GM12878 (cell line): ENCODE results near the gene DAB2IP. TPM values are rescaled to one million over a fixed set of nuclear protein-coding genes. Genes with fewer than 3 reads are reported as not detected.

ENCODE experiments used
- ATAC-seq: fragments of 200-7000 bp; cut with Tn5 transposase; 3 replicates; pipeline ENCODE4 v1.9.1; 2020; ENCODE audit warnings: mild to moderate bottlenecking, moderate library complexity
- BruUV-seq: library from RNA; stranded (reverse); fragments of 400-500 nt; replicated peaks from 2 replicates; lab custom pipeline; 2021; lab: Mats Ljungman, UMichigan
- CTCF ChIA-PET: fragments of 300-600 bp; sonication (Branson Sonifier 250); formaldehyde crosslinking; extraction: SDS; loops from one replicate; lab custom pipeline; 2021; ENCODE audit warnings: inconsistent platforms; lab: Yijun Ruan, JAX
- POLR2A ChIA-PET: fragments of 350-600 bp; formaldehyde crosslinking; extraction: SDS; loops from one replicate; lab custom pipeline; 2021; ENCODE audit warnings: inconsistent platforms; lab: Charles Lee
- RAD21 ChIA-PET: fragments of 300-600 bp; sonication (Branson Sonifier 250); formaldehyde crosslinking; loops from one replicate; lab custom pipeline; 2023; ENCODE audit warnings: antibody characterized with exemption; ENCODE audit not compliant: unreplicated experiment; lab: Charles Lee
- SMC1A ChIA-PET: fragments of 300-600 bp; sonication (Branson Sonifier 250); formaldehyde crosslinking; loops from one replicate; lab custom pipeline; 2023; ENCODE audit not compliant: unreplicated experiment, uncharacterized antibody; lab: Charles Lee
- DNase-seq: peaks from one replicate; pipeline ENCODE4 v3.0.0-alpha.2; 2011; ENCODE audit warnings: low read depth, low spot score
- FAIRE-seq: peaks from 3 replicates; lab custom pipeline; 2011; peaks lifted over from hg19 to GRCh38; lab: Jason Lieb, UNC
- H2AFZ ChIP-seq: 2 replicates; pipeline ENCODE4 v1.6.0; 2011; ENCODE audit warnings: low read depth, low read length, control low read depth; ENCODE audit not compliant: control insufficient read depth
- H3K27ac ChIP-seq: 2 replicates; pipeline ENCODE4 v1.5.1; 2011; ENCODE audit warnings: control low read depth; ENCODE audit not compliant: control insufficient read depth, insufficient read depth
- H3K27me3 ChIP-seq, 2 experiments: replicated peaks in 1 of 2; 2 replicates each; pipeline versions ENCODE4 v1.6.0 to v1.6.1; 2011; ENCODE audit warnings: low read length in 1 of 2; ENCODE audit not compliant: control insufficient read depth in 2 of 2, insufficient read depth in 2 of 2
- H3K36me3 ChIP-seq, 2 experiments: 2 replicates each; pipeline ENCODE4 v1.5.1; 2011; ENCODE audit warnings: low read length in 1 of 2; ENCODE audit not compliant: control insufficient read depth in 2 of 2, insufficient read depth in 2 of 2
- H3K4me1 ChIP-seq: 2 replicates; pipeline ENCODE4 v1.6.1; 2011; ENCODE audit warnings: mild to moderate bottlenecking, low read length, moderate library complexity, mixed read lengths; ENCODE audit not compliant: control insufficient read depth, insufficient read depth
- H3K4me2 ChIP-seq: 2 replicates; pipeline ENCODE4 v1.6.0; 2011; ENCODE audit warnings: control low read depth; ENCODE audit not compliant: control insufficient read depth, insufficient read depth
- H3K4me3 ChIP-seq: fragments of 200-600 bp; sonication (generic); 2 replicates; pipeline ENCODE4 v1.5.1; 2016
- H3K79me2 ChIP-seq: 2 replicates; pipeline ENCODE4 v1.6.0; 2011; ENCODE audit warnings: low read length; ENCODE audit not compliant: control insufficient read depth, insufficient read depth
- H3K9ac ChIP-seq: 2 replicates; pipeline ENCODE4 v1.8.0; 2011; ENCODE audit warnings: low read length, control low read depth, mixed read lengths; ENCODE audit not compliant: control insufficient read depth, insufficient read depth
- H3K9me3 ChIP-seq: replicated peaks from 3 replicates; pipeline ENCODE4 v1.5.1; 2011; ENCODE audit warnings: mild to moderate bottlenecking, low read length; ENCODE audit not compliant: control insufficient read depth, insufficient read depth
- H4K20me1 ChIP-seq: 2 replicates; pipeline ENCODE4 v1.6.0; 2011; ENCODE audit not compliant: control insufficient read depth, insufficient read depth
- JUND ChIP-seq: IDR thresholded peaks from 2 replicates; pipeline ENCODE4 v1.6.1; 2012; ENCODE audit warnings: low read depth, mild to moderate bottlenecking, low read length, improper control_type of control experiment, moderate library complexity
- POLR2A ChIP-seq: IDR thresholded peaks from 2 replicates; pipeline ENCODE4 v1.6.1; 2011; ENCODE audit warnings: low read depth, mild to moderate bottlenecking, low read length
- POLR2AphosphoS2 ChIP-seq: IDR thresholded peaks from 2 replicates; pipeline ENCODE4 v1.6.1; 2011; ENCODE audit warnings: low read depth, mild to moderate bottlenecking, low read length, improper control_type of control experiment, moderate library complexity
- RUNX3 ChIP-seq: IDR thresholded peaks from 2 replicates; pipeline ENCODE4 v1.6.1; 2012; ENCODE audit warnings: low read length, inconsistent platforms
- SMAD5 ChIP-seq: IDR thresholded peaks from 2 replicates; pipeline ENCODE4 v1.6.1; 2016; ENCODE audit warnings: antibody characterized with exemption, low read depth
- SREBF2 ChIP-seq: IDR thresholded peaks from 2 replicates; pipeline ENCODE4 v1.6.1; 2012; ENCODE audit warnings: mild to moderate bottlenecking, low read length
- ZNF207 ChIP-seq: fragments of 450-650 bp; IDR thresholded peaks from 2 replicates; pipeline ENCODE4 v1.6.1; 2014; ENCODE audit warnings: antibody characterized with exemption, mild to moderate bottlenecking, borderline replicate concordance
- ZNF622 ChIP-seq: fragments of 450-650 bp; IDR thresholded peaks from 2 replicates; pipeline ENCODE4 v1.6.1; 2017; ENCODE audit warnings: mild to moderate bottlenecking, inconsistent platforms
- WGBS: methylation state at CpG from one replicate; pipeline ENCODE4 v1.1.6; 2016; ENCODE audit warnings: low lambda C conversion rate; ENCODE audit not compliant: insufficient replicate concordance, insufficient coverage; ENCODE audit errors: missing lambda C conversion rate; 5-methylcytosine and 5-hydroxymethylcytosine counted together
- in situ Hi-C: fragments of 300-500 bp; cut with MboI; formaldehyde crosslinking; loops from 9 replicates; pipeline ENCODE4 v1.14.3; 2018; ENCODE audit warnings: mixed read lengths
- intact Hi-C: fragments of 100-400 bp; cut with micrococcal nuclease; formaldehyde crosslinking; loops from one replicate; pipeline ENCODE4 v1.14.2; 2022; ENCODE audit not compliant: unreplicated experiment
- polyA plus RNA-seq, 11 experiments: library from polyadenylated mRNA; depleted of rRNA in 4 of 11; unstranded in 6 of 11; stranded (reverse) in 5 of 11; fragments of >200 nt; fragmentation: Nextera tagmentation in 4 of 11; fragmentation: Illumina TruSeq in 1 of 11; extraction: Ambion mirVana in 4 of 11; extraction: Trizol in 1 of 11; gene quantifications; 1 replicate in 1 of 11; 2 replicates in 10 of 11; pipeline versions ENCODE4 v1.2.1 to v1.2.3, GENCODE V29; 2011 to 2016; ENCODE audit warnings: inconsistent platforms in 2 of 11, missing spikeins in 2 of 11, low read depth in 1 of 11
- total RNA-seq, 4 experiments: library from RNA; depleted of rRNA in 3 of 4; stranded (reverse); fragments of >200 nt in 3 of 4; fragmentation: Illumina TruSeq in 1 of 4; extraction: Trizol in 1 of 4; gene quantifications; 2 replicates each; pipeline versions ENCODE4 v1.2.1 to v1.2.3, GENCODE V29; 2013 to 2021
- TF ChIP-seq, protein P1 (sequence below): IDR thresholded peaks from 2 replicates; pipeline ENCODE4 v1.6.1; 2011; ENCODE audit warnings: mild to moderate bottlenecking, low read depth, low read length, moderate library complexity; ENCODE audit not compliant: insufficient replicate concordance
- TF ChIP-seq, protein P2 (sequence below): fragments of 450-650 bp; IDR thresholded peaks from 2 replicates; pipeline ENCODE4 v1.6.1; 2017; ENCODE audit warnings: mild to moderate bottlenecking, moderate library complexity
- TF ChIP-seq, protein P3 (sequence below): fragments of 450-650 bp; IDR thresholded peaks from 2 replicates; pipeline ENCODE4 v1.6.1; 2017; ENCODE audit warnings: mild to moderate bottlenecking

Gene DAB2IP
- total and polyA plus RNA-seq, 10 of the 15 experiments (the other 5 are each of a cell fraction or from before 2014, with no cell fraction given), result 0.03 to 0.38 (median 0.14) TPM; not detected in 6

DNA sequence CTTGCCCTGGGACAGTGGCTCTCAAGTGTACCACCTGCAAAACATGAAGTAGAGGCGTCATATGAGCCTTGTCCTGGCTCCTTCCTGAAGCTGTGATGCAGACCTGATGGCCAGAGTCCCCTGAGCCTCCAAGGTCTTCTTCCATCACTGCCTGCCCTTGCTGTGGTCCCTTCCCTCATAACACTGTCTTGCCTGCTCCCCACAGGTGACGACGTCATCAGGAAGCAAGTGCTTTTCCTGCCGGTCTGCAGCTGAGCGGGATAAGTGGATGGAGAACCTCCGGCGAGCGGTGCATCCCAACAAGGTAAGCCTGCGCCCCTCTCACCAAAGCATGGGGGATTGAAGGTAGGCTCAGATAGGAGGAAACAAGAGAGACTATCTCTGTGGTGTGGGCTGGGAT lies 107.3 kb downstream of the DAB2IP start:
- Histone ChIP-seq H3K36me3 (no peaks in the 10 kb centered on the region), H4K20me1 (no peaks in the 10 kb centered on the region), H2AFZ (no peak overlapping the region), H3K9ac (no peak overlapping the region), H3K4me1 (no peaks in the 10 kb centered on the region), H3K4me2 (no peak overlapping the region), H3K27ac (no peak overlapping the region), H3K27me3 (no peaks in the 10 kb centered on the region; a peak in 1 of 4 replicates), H3K9me3 (no peaks in the 10 kb centered on the region), H3K4me3 (no peak overlapping the region), H3K79me2 (no peaks in the 10 kb centered on the region)
- in situ Hi-C loops, result no loop called here
- FAIRE-seq (no peak), DNase-seq (no peak), ATAC-seq (no peak)
- intact Hi-C loops, result no loop called here
- RAD21 ChIA-PET, result no interaction called here
- BruUV-seq, result no TSS peak
- CTCF ChIA-PET, result no interaction called here
- WGBS, result 69% methylated on average over 9 of the region's 9 CpGs
- TF ChIP-seq ZNF622, result no peak
- SMC1A ChIA-PET, result no interaction called here
- POLR2A ChIA-PET, result no interaction called here

DNA sequence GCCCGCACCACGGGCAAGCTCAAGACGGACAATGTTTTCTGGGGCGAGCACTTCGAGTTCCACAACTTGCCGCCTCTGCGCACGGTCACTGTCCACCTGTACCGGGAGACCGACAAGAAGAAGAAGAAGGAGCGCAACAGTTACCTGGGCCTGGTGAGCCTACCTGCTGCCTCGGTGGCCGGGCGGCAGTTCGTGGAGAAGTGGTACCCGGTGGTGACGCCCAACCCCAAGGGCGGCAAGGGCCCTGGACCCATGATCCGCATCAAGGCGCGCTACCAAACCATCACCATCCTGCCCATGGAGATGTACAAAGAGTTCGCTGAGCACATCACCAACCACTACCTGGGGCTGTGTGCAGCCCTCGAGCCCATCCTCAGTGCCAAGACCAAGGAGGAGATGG lies 108.6 kb downstream of the DAB2IP start:
- Histone ChIP-seq H3K4me1 (no peaks in the 10 kb centered on the region), H3K9me3 (no peaks in the 10 kb centered on the region), H3K9ac (no peak overlapping the region), H3K4me2 (no peak overlapping the region), H3K79me2 (no peaks in the 10 kb centered on the region), H2AFZ (no peak overlapping the region), H3K36me3 (no peaks in the 10 kb centered on the region), H3K27ac (no peak overlapping the region), H3K4me3 (no peak overlapping the region), H4K20me1 (no peaks in the 10 kb centered on the region), H3K27me3 (no peaks in the 10 kb centered on the region; a peak in 1 of 4 replicates)
- no TSS peak for BruUV-seq
- in situ Hi-C loops (no loop called here), intact Hi-C loops (no loop called here)
- ATAC-seq, result no peak
- POLR2A ChIA-PET, result no interaction called here
- RAD21 ChIA-PET, result no interaction called here
- SMC1A ChIA-PET, result no interaction called here
- FAIRE-seq, result no peak
- CTCF ChIA-PET, result no interaction called here
- 71% methylated on average over 21 of the region's 23 CpGs for WGBS
- DNase-seq, result no peak
- TF ChIP-seq JUND (no peak), SREBF2 (no peak), SMAD5 (no peak), POLR2A (no peak), RUNX3 (no peak), POLR2AphosphoS2 (no peak), ZNF207 (no peak)
- TF ChIP-seq, protein P1, sequence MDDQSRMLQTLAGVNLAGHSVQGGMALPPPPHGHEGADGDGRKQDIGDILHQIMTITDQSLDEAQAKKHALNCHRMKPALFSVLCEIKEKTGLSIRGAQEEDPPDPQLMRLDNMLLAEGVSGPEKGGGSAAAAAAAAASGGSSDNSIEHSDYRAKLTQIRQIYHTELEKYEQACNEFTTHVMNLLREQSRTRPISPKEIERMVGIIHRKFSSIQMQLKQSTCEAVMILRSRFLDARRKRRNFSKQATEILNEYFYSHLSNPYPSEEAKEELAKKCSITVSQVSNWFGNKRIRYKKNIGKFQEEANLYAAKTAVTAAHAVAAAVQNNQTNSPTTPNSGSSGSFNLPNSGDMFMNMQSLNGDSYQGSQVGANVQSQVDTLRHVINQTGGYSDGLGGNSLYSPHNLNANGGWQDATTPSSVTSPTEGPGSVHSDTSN, result no peak
- TF ChIP-seq, protein P2, sequence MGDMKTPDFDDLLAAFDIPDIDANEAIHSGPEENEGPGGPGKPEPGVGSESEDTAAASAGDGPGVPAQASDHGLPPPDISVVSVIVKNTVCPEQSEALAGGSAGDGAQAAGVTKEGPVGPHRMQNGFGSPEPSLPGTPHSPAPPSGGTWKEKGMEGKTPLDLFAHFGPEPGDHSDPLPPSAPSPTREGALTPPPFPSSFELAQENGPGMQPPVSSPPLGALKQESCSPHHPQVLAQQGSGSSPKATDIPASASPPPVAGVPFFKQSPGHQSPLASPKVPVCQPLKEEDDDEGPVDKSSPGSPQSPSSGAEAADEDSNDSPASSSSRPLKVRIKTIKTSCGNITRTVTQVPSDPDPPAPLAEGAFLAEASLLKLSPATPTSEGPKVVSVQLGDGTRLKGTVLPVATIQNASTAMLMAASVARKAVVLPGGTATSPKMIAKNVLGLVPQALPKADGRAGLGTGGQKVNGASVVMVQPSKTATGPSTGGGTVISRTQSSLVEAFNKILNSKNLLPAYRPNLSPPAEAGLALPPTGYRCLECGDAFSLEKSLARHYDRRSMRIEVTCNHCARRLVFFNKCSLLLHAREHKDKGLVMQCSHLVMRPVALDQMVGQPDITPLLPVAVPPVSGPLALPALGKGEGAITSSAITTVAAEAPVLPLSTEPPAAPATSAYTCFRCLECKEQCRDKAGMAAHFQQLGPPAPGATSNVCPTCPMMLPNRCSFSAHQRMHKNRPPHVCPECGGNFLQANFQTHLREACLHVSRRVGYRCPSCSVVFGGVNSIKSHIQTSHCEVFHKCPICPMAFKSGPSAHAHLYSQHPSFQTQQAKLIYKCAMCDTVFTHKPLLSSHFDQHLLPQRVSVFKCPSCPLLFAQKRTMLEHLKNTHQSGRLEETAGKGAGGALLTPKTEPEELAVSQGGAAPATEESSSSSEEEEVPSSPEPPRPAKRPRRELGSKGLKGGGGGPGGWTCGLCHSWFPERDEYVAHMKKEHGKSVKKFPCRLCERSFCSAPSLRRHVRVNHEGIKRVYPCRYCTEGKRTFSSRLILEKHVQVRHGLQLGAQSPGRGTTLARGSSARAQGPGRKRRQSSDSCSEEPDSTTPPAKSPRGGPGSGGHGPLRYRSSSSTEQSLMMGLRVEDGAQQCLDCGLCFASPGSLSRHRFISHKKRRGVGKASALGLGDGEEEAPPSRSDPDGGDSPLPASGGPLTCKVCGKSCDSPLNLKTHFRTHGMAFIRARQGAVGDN, result no peak
- TF ChIP-seq, protein P3, sequence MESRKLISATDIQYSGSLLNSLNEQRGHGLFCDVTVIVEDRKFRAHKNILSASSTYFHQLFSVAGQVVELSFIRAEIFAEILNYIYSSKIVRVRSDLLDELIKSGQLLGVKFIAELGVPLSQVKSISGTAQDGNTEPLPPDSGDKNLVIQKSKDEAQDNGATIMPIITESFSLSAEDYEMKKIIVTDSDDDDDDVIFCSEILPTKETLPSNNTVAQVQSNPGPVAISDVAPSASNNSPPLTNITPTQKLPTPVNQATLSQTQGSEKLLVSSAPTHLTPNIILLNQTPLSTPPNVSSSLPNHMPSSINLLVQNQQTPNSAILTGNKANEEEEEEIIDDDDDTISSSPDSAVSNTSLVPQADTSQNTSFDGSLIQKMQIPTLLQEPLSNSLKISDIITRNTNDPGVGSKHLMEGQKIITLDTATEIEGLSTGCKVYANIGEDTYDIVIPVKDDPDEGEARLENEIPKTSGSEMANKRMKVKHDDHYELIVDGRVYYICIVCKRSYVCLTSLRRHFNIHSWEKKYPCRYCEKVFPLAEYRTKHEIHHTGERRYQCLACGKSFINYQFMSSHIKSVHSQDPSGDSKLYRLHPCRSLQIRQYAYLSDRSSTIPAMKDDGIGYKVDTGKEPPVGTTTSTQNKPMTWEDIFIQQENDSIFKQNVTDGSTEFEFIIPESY, result no peak
